Trophoblast cell (in vitro differentiated cells and primary cell): ENCODE measurements around the gene CEACAM6. TPM values are rescaled to one million over a fixed set of nuclear protein-coding genes. Genes with fewer than 3 reads are reported as not detected.

Experiments
- DNase-seq, 2 donors: peaks; one replicate each; pipeline ENCODE4 v3.0.0-alpha.2; 2016
- H2AFZ ChIP-seq: 2 replicates; pipeline ENCODE4 v1.6.1; 2013; ENCODE audit warnings: low read length, moderate library complexity, mild to moderate bottlenecking; ENCODE audit not compliant: insufficient read depth, poor library complexity
- H2AK5ac ChIP-seq: 2 replicates; pipeline ENCODE4 v1.6.1; 2013; ENCODE audit warnings: mild to moderate bottlenecking, low read length
- H2BK120ac ChIP-seq: 2 replicates; pipeline ENCODE4 v1.6.1; 2013; ENCODE audit warnings: low read length, mild to moderate bottlenecking, moderate library complexity; ENCODE audit not compliant: insufficient read depth, poor library complexity
- H2BK12ac ChIP-seq: 2 replicates; pipeline ENCODE4 v1.6.1; 2013; ENCODE audit warnings: mild to moderate bottlenecking, low read length, moderate library complexity
- H2BK5ac ChIP-seq: 2 replicates; pipeline ENCODE4 v1.6.1; 2013; ENCODE audit warnings: low read length, low read depth, moderate library complexity, mild to moderate bottlenecking; ENCODE audit not compliant: poor library complexity
- H3K14ac ChIP-seq: 2 replicates; pipeline ENCODE4 v1.6.1; 2013; ENCODE audit warnings: mild to moderate bottlenecking, low read length
- H3K18ac ChIP-seq: 2 replicates; pipeline ENCODE4 v1.6.1; 2013; ENCODE audit warnings: mild to moderate bottlenecking, low read length
- H3K23ac ChIP-seq: 2 replicates; pipeline ENCODE4 v1.6.1; 2013; ENCODE audit warnings: low read length
- H3K27ac ChIP-seq: 2 replicates; pipeline ENCODE4 v1.5.1; 2013; ENCODE audit warnings: low read depth, mild to moderate bottlenecking, inconsistent platforms, low read length, moderate library complexity
- H3K27me3 ChIP-seq: 2 replicates; pipeline ENCODE4 v1.6.1; 2013; ENCODE audit warnings: inconsistent platforms, mild to moderate bottlenecking, low read length, moderate library complexity; ENCODE audit not compliant: insufficient read depth
- H3K36me3 ChIP-seq, 2 experiments: 1 replicate in 1 of 2; 2 replicates in 1 of 2; pipeline ENCODE4 v1.6.1; 2013; ENCODE audit warnings: low read length in 2 of 2, mild to moderate bottlenecking in 2 of 2, moderate library complexity in 1 of 2; ENCODE audit not compliant: insufficient read depth in 2 of 2, control insufficient read depth in 1 of 2
- H3K4ac ChIP-seq: 2 replicates; pipeline ENCODE4 v1.6.1; 2013; ENCODE audit warnings: low read depth, mild to moderate bottlenecking, low read length, moderate library complexity
- H3K4me1 ChIP-seq, 2 experiments: 1 replicate in 1 of 2; 2 replicates in 1 of 2; pipeline ENCODE4 v1.6.1; 2013; ENCODE audit warnings: low read length in 2 of 2, mild to moderate bottlenecking in 2 of 2, moderate library complexity in 1 of 2; ENCODE audit not compliant: insufficient read depth in 2 of 2, control insufficient read depth in 1 of 2
- H3K4me2 ChIP-seq: 2 replicates; pipeline ENCODE4 v1.6.1; 2013; ENCODE audit warnings: inconsistent platforms, mild to moderate bottlenecking, low read length, moderate library complexity
- H3K4me3 ChIP-seq: 2 replicates; pipeline ENCODE4 v1.5.1; 2013; ENCODE audit warnings: mild to moderate bottlenecking, low read depth, low read length, inconsistent platforms
- H3K79me1 ChIP-seq: one replicate; pipeline ENCODE4 v1.6.1; 2013; ENCODE audit warnings: low read length
- H3K79me2 ChIP-seq: 2 replicates; pipeline ENCODE4 v1.6.1; 2013; ENCODE audit warnings: low read length, mild to moderate bottlenecking; ENCODE audit not compliant: control insufficient read depth, insufficient read depth, poor library complexity
- H3K9ac ChIP-seq: 2 replicates; pipeline ENCODE4 v1.6.1; 2013; ENCODE audit warnings: mild to moderate bottlenecking, low read length
- H3K9me3 ChIP-seq: 2 replicates; pipeline ENCODE4 v1.6.1; 2013; ENCODE audit warnings: low read depth, mild to moderate bottlenecking, control low read depth, inconsistent platforms, low read length; ENCODE audit not compliant: insufficient read depth
- H4K12ac ChIP-seq: 2 replicates; pipeline ENCODE4 v1.6.1; 2013; ENCODE audit warnings: low read depth, mild to moderate bottlenecking, low read length, moderate library complexity
- H4K8ac ChIP-seq: 2 replicates; pipeline ENCODE4 v1.6.1; 2013; ENCODE audit warnings: low read depth, mild to moderate bottlenecking, low read length, moderate library complexity
- H4K91ac ChIP-seq: one replicate; pipeline ENCODE4 v1.6.1; 2013; ENCODE audit warnings: low read depth, mild to moderate bottlenecking, low read length, moderate library complexity
- WGBS: extraction: QIAGEN DNeasy Blood & Tissue Kit; methylation state at CpG from one replicate; pipeline ENCODE4 v1.1.7; 2013; ENCODE audit warnings: missing lambda C conversion rate; ENCODE audit not compliant: insufficient read length, insufficient coverage; ENCODE audit errors: extremely low coverage; 5-methylcytosine and 5-hydroxymethylcytosine counted together
- polyA plus RNA-seq: library from polyadenylated mRNA; stranded (reverse); fragments of 200-250 nt; gene quantifications from 2 replicates; pipeline ENCODE4 v1.2.3, GENCODE V29; 2013

The CEACAM6 gene
- not detected in 2 replicates for polyA plus RNA-seq

DNA sequence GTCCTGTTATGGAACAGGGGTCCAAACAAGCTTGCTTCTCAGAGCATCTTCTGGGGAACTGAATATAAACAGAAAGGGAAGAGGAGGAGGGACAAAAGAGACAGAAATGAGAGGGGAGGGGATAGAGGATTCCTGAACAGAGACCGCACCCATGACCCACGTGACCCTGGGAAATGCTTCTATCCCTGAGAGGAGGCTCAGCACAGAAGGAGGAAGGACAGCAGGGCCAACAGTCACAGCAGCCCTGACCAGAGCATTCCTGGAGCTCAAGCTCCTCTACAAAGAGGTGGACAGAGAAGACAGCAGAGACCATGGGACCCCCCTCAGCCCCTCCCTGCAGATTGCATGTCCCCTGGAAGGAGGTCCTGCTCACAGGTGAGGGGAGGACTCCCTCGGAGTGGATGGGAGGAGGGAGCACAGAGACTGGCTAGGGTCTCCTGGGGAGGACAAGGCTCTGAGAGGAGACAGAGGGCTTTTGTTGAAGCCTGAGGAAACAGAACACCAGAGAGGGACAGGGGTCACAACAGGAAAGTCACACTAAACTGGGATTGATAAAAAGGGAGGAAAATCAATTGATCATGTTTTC lies at the start of gene CEACAM6:
Gene CEACAM6, plus strand, starts transcription at position 203 of the 586 bp plus-strand sequence. Its CDS starts 109 bp downstream, at position 312.
- no peaks in the 10 kb centered on the region for H3K79me2 ChIP-seq
- no peak within 1 kb of the TSS for H3K9ac ChIP-seq
- no peak within 1 kb of the TSS for H3K18ac ChIP-seq
- peaks cover 0 to 1% of the 10 kb centered on the region in 2 experiments for H3K4me1 ChIP-seq
- H3K9me3 ChIP-seq, result peaks cover 5% of the 10 kb centered on the region
- H3K4me3 ChIP-seq, result no peak within 1 kb of the TSS
- H3K4ac ChIP-seq, result no peak within 1 kb of the TSS
- H2BK120ac ChIP-seq, result no peak within 1 kb of the TSS
- H2BK12ac ChIP-seq, result no peak within 1 kb of the TSS
- H3K36me3 ChIP-seq, result no peaks in the 10 kb centered on the region
- no peak within 1 kb of the TSS for H2AFZ ChIP-seq
- H2BK5ac ChIP-seq, result no peak within 1 kb of the TSS
- H4K91ac ChIP-seq, result no peak within 1 kb of the TSS
- H3K27me3 ChIP-seq, result no peaks in the 10 kb centered on the region
- no peak within 1 kb of the TSS for H3K27ac ChIP-seq
- H2AK5ac ChIP-seq, result no peak within 1 kb of the TSS
- no peak for DNase-seq
- no peak within 1 kb of the TSS for H3K14ac ChIP-seq
- H4K12ac ChIP-seq, result no peak within 1 kb of the TSS
- no peak within 1 kb of the TSS for H3K4me2 ChIP-seq
- WGBS, result no CpG with 5 or more reads among the region's 3 CpGs
- no peak within 1 kb of the TSS for H4K8ac ChIP-seq
- no peaks in the 10 kb centered on the region for H3K79me1 ChIP-seq
- H3K23ac ChIP-seq, result no peak within 1 kb of the TSS

DNA sequence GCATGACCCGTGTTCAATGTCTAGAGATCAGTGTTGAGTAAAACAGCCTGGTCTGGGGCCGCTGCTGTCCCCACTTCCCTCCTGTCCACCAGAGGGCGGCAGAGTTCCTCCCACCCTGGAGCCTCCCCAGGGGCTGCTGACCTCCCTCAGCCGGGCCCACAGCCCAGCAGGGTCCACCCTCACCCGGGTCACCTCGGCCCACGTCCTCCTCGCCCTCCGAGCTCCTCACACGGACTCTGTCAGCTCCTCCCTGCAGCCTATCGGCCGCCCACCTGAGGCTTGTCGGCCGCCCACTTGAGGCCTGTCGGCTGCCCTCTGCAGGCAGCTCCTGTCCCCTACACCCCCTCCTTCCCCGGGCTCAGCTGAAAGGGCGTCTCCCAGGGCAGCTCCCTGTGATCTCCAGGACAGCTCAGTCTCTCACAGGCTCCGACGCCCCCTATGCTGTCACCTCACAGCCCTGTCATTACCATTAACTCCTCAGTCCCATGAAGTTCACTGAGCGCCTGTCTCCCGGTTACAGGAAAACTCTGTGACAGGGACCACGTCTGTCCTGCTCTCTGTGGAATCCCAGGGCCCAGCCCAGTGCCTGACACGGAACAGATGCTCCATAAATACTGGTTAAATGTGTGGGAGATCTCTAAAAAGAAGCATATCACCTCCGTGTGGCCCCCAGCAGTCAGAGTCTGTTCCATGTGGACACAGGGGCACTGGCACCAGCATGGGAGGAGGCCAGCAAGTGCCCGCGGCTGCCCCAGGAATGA lies 48.4 kb upstream of the CEACAM6 start:
- H2BK5ac ChIP-seq, result no peak overlapping the region
- no peaks in the 10 kb centered on the region for H3K79me1 ChIP-seq
- H4K91ac ChIP-seq, result no peak overlapping the region
- H3K36me3 ChIP-seq, result no peaks in the 10 kb centered on the region
- no peak overlapping the region for H2BK12ac ChIP-seq
- no peak overlapping the region for H3K4ac ChIP-seq
- H3K9ac ChIP-seq, result no peak overlapping the region
- H3K4me2 ChIP-seq, result peak overlapping the region; percentile 8
- no CpG with 5 or more reads among the region's 26 CpGs for WGBS
- no peak overlapping the region for H3K4me3 ChIP-seq
- no peaks in the 10 kb centered on the region for H3K27me3 ChIP-seq
- H3K79me2 ChIP-seq, result no peaks in the 10 kb centered on the region
- no peak overlapping the region for H4K8ac ChIP-seq
- DNase-seq, result peak in 1 of 2 donors; percentile 19
- H2BK120ac ChIP-seq, result no peak overlapping the region
- no peak overlapping the region for H3K18ac ChIP-seq
- no peak overlapping the region for H2AK5ac ChIP-seq
- H4K12ac ChIP-seq, result no peak overlapping the region
- H3K27ac ChIP-seq, result no peak overlapping the region
- no peak overlapping the region for H2AFZ ChIP-seq
- no peaks in the 10 kb centered on the region for H3K4me1 ChIP-seq
- H3K23ac ChIP-seq, result no peak overlapping the region
- no peak overlapping the region for H3K14ac ChIP-seq
- H3K9me3 ChIP-seq, result peaks cover 60% of the 10 kb centered on the region

DNA sequence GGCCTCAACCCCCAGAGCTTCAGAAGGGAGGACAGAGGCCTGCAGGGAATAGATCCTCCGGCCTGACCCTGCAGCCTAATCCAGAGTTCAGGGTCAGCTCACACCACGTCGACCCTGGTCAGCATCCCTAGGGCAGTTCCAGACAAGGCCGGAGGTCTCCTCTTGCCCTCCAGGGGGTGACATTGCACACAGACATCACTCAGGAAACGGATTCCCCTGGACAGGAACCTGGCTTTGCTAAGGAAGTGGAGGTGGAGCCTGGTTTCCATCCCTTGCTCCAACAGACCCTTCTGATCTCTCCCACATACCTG lies 47.9 kb upstream of the CEACAM6 start:
- Histone ChIP-seq H3K14ac (no peak overlapping the region), H3K9ac (no peak overlapping the region), H3K4me3 (no peak overlapping the region), H3K36me3 (no peaks in the 10 kb centered on the region), H4K91ac (no peak overlapping the region), H2BK120ac (no peak overlapping the region), H3K27me3 (no peaks in the 10 kb centered on the region), H4K12ac (no peak overlapping the region), H2AK5ac (no peak overlapping the region), H2BK5ac (no peak overlapping the region), H3K18ac (no peak overlapping the region), H2AFZ (no peak overlapping the region), H3K4ac (no peak overlapping the region), H3K79me2 (no peaks in the 10 kb centered on the region), H3K23ac (no peak overlapping the region), H2BK12ac (no peak overlapping the region), H4K8ac (no peak overlapping the region), H3K27ac (no peak overlapping the region), H3K4me2 (no peak overlapping the region), H3K79me1 (no peaks in the 10 kb centered on the region), H3K4me1 (no peaks in the 10 kb centered on the region), H3K9me3 (peaks cover 62% of the 10 kb centered on the region)
- no peak for DNase-seq
- no CpG with 5 or more reads among the region's 5 CpGs for WGBS

DNA sequence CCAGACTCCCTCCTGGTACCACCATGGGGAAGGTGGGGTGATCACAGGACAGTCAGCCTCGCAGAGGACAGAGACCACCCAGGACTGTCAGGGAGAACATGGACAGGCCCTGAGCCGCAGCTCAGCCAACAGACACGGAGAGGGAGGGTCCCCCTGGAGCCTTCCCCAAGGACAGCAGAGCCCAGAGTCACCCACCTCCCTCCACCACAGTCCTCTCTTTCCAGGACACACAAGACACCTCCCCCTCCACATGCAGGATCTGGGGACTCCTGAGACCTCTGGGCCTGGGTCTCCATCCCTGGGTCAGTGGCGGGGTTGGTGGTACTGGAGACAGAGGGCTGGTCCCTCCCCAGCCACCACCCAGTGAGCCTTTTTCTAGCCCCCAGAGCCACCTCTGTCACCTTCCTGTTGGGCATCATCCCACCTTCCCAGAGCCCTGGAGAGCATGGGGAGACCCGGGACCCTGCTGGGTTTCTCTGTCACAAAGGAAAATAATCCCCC lies 47.4 kb upstream of the CEACAM6 start:
- H2AK5ac ChIP-seq, result no peak overlapping the region
- H2BK5ac ChIP-seq, result no peak overlapping the region
- no CpG with 5 or more reads among the region's 5 CpGs for WGBS
- no peak overlapping the region for H3K4me2 ChIP-seq
- no peak overlapping the region for H4K12ac ChIP-seq
- H3K79me1 ChIP-seq, result no peaks in the 10 kb centered on the region
- H3K9ac ChIP-seq, result no peak overlapping the region
- no peak overlapping the region for H2BK12ac ChIP-seq
- DNase-seq, result no peak
- no peak overlapping the region for H2BK120ac ChIP-seq
- H3K18ac ChIP-seq, result no peak overlapping the region
- H3K14ac ChIP-seq, result no peak overlapping the region
- peaks cover 61% of the 10 kb centered on the region for H3K9me3 ChIP-seq
- no peaks in the 10 kb centered on the region for H3K4me1 ChIP-seq
- no peak overlapping the region for H3K4me3 ChIP-seq
- H4K91ac ChIP-seq, result no peak overlapping the region
- H3K27me3 ChIP-seq, result no peaks in the 10 kb centered on the region
- H2AFZ ChIP-seq, result no peak overlapping the region
- no peak overlapping the region for H3K23ac ChIP-seq
- H3K79me2 ChIP-seq, result no peaks in the 10 kb centered on the region
- H3K27ac ChIP-seq, result no peak overlapping the region
- H4K8ac ChIP-seq, result no peak overlapping the region
- no peaks in the 10 kb centered on the region for H3K36me3 ChIP-seq
- no peak overlapping the region for H3K4ac ChIP-seq
